ENCODE measurements around the gene LRRN4CL. TPM values are rescaled to one million over a fixed set of nuclear protein-coding genes. Genes with fewer than 3 reads are reported as not detected.

LRRN4CL gene
- total RNA-seq, 4 donors from 2014 or later = 29.9 to 48.2 (median 39.2) TPM

DNA sequence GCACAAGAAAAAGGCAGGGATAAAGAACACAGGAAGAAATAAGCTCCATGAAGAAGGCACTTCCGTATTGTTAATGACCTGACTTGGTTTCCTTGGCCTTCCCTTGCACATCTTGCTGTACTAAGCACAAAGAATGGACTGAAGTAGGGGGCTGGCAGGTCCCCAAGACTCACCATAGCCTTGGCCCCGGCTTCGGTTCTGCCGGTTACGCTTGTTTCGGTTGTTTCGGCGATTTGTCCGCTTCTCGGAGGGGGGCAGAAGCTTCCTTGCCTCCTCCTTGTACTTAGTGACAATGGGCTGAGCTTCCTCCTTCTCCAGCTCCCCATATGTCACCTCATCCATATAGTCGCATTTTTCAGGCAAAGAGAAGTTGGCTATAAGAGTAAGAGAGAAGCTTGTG is 27.5 kb upstream of the LRRN4CL start:
- Histone ChIP-seq H3K4me3 (no peak overlapping the region), H3K9me3 (no peaks in the 10 kb centered on the region), H3K36me3 (peaks cover 84 to 100% (median 97%) of the 10 kb centered on the region in 4 donors), H3K27me3 (no peaks in the 10 kb centered on the region), H3K27ac (replicated peaks in 1 of 4) (no peak overlapping the region), H3K4me1 (peaks cover 0 to 23% (median 12%) of the 10 kb centered on the region in 4 donors)
- WGBS = 84% methylated on average over 11 of the region's 11 CpGs
- TF ChIP-seq EP300 (IDR thresholded peaks at IDR 0.05) = no peak
- no peak for TF ChIP-seq POLR2A (IDR thresholded peaks at IDR 0.05; ENCODE audit: low read depth)
- no peak for TF ChIP-seq POLR2AphosphoS5 (IDR thresholded peaks at IDR 0.05)
- TF ChIP-seq CTCF (IDR thresholded peaks at IDR 0.05) = no peak
- DNase-seq (ENCODE audit: extremely low spot score) = no peak
- intact Hi-C loops (cut with DNase I) = no loop called here

DNA sequence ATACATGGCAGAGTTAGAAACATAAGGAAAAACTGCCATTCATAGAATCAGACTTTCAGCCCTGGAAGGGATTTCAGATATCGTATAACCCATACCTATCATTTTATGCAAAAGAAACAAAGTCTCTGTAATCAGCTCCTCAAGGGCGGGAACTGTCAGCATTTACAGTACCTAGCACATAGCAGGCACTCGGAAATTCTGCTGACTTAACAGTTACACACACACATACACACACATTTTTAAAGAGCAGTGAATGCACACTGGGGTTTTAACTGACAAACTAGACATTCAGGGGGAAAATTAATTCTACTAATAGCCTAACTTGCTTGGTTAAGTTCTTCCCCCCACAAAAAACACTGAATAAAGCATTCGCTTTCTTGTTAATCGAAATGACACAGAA is 26.9 kb upstream of the LRRN4CL start:
- 89% methylated on average over 5 of the region's 5 CpGs for WGBS
- Histone ChIP-seq H3K27me3 (no peaks in the 10 kb centered on the region), H3K36me3 (peaks cover 78 to 100% (median 97%) of the 10 kb centered on the region in 4 donors), H3K4me3 (no peak overlapping the region), H3K4me1 (peaks cover 0 to 23% (median 11%) of the 10 kb centered on the region in 4 donors), H3K27ac (replicated peaks in 1 of 4) (peak overlapping the region in 1 of 4 donors; percentile 6), H3K9me3 (no peaks in the 10 kb centered on the region)
- no peak for DNase-seq (ENCODE audit: extremely low spot score)
- intact Hi-C loops (cut with DNase I) = no loop called here
- TF ChIP-seq EP300 (IDR thresholded peaks at IDR 0.05) = no peak
- no peak for TF ChIP-seq CTCF (IDR thresholded peaks at IDR 0.05)
- TF ChIP-seq POLR2AphosphoS5 (IDR thresholded peaks at IDR 0.05) = no peak
- no peak for TF ChIP-seq POLR2A (IDR thresholded peaks at IDR 0.05; ENCODE audit: low read depth)

- Histone ChIP-seq H3K4me1 (peaks cover 4 to 27% (median 12%) of the 10 kb centered on the region in 4 donors), H3K4me3 (no peak overlapping the region), H3K36me3 (peaks cover 77 to 99% (median 97%) of the 10 kb centered on the region in 4 donors), H3K27me3 (no peaks in the 10 kb centered on the region), H3K27ac (replicated peaks in 1 of 4) (peak overlapping the region in 1 of 4 donors; percentile 21), H3K9me3 (no peaks in the 10 kb centered on the region)
- DNase-seq (ENCODE audit: extremely low spot score) = no peak
- TF ChIP-seq EP300 (IDR thresholded peaks at IDR 0.05) = no peak
- no peak for TF ChIP-seq CTCF (IDR thresholded peaks at IDR 0.05)
- no peak for TF ChIP-seq POLR2A (IDR thresholded peaks at IDR 0.05; ENCODE audit: low read depth)
- TF ChIP-seq POLR2AphosphoS5 (IDR thresholded peaks at IDR 0.05) = no peak
- intact Hi-C loops (cut with DNase I) = no loop called here
- 88% methylated on average over 24 of the region's 24 CpGs for WGBS
Measured at GRCh38 chr11:62715150-62716130, 26.1 kb upstream of the LRRN4CL start.

DNA sequence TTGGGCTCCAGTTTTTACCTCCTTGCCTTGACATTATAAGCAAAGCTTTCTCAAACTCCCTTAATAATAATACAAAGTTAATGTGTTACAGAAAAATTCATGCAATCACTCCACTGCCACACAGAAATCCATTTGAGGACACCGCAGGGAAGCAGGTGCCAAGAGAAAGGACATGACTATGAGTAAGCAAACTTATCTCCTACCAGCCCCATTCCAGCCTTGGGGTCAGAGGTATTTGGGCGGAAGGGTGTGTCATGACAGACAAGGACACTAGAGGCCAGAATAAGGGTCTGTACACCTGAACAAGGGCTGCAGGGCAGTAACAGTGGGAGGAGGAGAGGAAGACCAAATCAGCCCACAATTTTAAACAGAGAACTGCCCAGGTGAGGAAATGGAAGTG is 24.0 kb upstream of the LRRN4CL start:
- intact Hi-C loops (cut with DNase I) = no loop called here

More for the DNA sequence above, 24.0 kb upstream of the LRRN4CL start:
- 82% methylated on average over 2 of the region's 2 CpGs for WGBS
- no peak for DNase-seq (ENCODE audit: extremely low spot score)
- no peaks in the 10 kb centered on the region for H3K27me3 ChIP-seq
- H3K9me3 ChIP-seq = no peaks in the 10 kb centered on the region
- peaks cover 17 to 33% (median 24%) of the 10 kb centered on the region in 4 donors for H3K4me1 ChIP-seq
- TF ChIP-seq POLR2AphosphoS5 (IDR thresholded peaks at IDR 0.05) (no peak), EP300 (IDR thresholded peaks at IDR 0.05) (no peak), CTCF (IDR thresholded peaks at IDR 0.05) (no peak), POLR2A (IDR thresholded peaks at IDR 0.05; ENCODE audit: low read depth) (no peak)
- H3K27ac ChIP-seq (replicated peaks in 1 of 4) = peak overlapping the region in 1 of 4 donors; percentile 8
- peaks cover 56 to 79% (median 78%) of the 10 kb centered on the region in 4 donors for H3K36me3 ChIP-seq
- no peak overlapping the region for H3K4me3 ChIP-seq
